ENCODE results near the gene SLC2A9.

SLC2A9 gene

DNA sequence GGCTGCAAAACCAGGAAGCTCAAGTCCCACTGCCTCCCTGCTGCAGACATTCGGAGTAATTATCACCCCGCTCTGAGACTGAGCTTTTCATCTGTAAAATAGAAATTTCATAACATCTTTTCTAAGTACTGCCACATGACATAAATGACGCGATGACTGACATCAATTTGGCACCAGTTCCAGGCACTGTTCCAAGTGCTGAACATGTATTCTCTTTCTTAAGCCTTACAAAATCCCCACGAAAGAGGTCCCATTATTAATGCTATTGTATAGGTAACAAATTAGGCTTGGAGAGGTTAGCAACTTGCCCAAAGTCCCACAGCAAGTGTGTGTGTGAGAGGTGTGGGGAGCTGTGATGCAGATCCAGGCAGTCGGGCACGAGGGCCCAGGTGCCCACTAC, 56.4 kb downstream of the SLC2A9 start:
- TF ChIP-seq GLIS3 (CRISPR knock-in tag; IDR thresholded peaks at IDR 0.05) (no peak), TOX (CRISPR knock-in tag; IDR thresholded peaks at IDR 0.05; ENCODE audit: borderline replicate concordance) (no peak), PPARA (CRISPR knock-in tag; IDR thresholded peaks at IDR 0.05; ENCODE audit: borderline replicate concordance) (no peak), OSR1 (CRISPR knock-in tag; IDR thresholded peaks at IDR 0.05) (no peak), ISL1 (CRISPR knock-in tag; IDR thresholded peaks at IDR 0.05) (no peak), ZNF8 (CRISPR knock-in tag; IDR thresholded peaks at IDR 0.05) (no peak), BACH2 (CRISPR knock-in tag; IDR thresholded peaks at IDR 0.05; ENCODE audit: borderline replicate concordance) (no peak), ZNF70 (CRISPR knock-in tag; IDR thresholded peaks at IDR 0.05) (no peak), ARNTL (CRISPR knock-in tag; IDR thresholded peaks at IDR 0.05; ENCODE audit: borderline replicate concordance, low read depth) (no peak), TCF4 (CRISPR knock-in tag; IDR thresholded peaks at IDR 0.05; ENCODE audit: borderline replicate concordance) (no peak), CSDC2 (CRISPR knock-in tag; IDR thresholded peaks at IDR 0.05) (no peak), ZNF565 (CRISPR knock-in tag; conservative IDR thresholded peaks at IDR 0.05; ENCODE audit: low read depth) (no peak), SNAI2 (CRISPR knock-in tag; IDR thresholded peaks at IDR 0.05) (no peak), ESRRG (CRISPR knock-in tag; IDR thresholded peaks at IDR 0.05) (no peak), ZC3H10 (CRISPR knock-in tag; IDR thresholded peaks at IDR 0.05) (no peak)
- TF ChIP-seq, protein P1, sequence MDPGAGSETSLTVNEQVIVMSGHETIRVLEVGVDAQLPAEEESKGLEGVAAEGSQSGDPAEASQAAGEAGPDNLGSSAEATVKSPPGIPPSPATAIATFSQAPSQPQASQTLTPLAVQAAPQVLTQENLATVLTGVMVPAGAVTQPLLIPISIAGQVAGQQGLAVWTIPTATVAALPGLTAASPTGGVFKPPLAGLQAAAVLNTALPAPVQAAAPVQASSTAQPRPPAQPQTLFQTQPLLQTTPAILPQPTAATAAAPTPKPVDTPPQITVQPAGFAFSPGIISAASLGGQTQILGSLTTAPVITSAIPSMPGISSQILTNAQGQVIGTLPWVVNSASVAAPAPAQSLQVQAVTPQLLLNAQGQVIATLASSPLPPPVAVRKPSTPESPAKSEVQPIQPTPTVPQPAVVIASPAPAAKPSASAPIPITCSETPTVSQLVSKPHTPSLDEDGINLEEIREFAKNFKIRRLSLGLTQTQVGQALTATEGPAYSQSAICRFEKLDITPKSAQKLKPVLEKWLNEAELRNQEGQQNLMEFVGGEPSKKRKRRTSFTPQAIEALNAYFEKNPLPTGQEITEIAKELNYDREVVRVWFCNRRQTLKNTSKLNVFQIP (CRISPR knock-in tag; IDR thresholded peaks at IDR 0.05; ENCODE audit: borderline replicate concordance, low read depth): no peak
- ATAC-seq: no peak

DNA sequence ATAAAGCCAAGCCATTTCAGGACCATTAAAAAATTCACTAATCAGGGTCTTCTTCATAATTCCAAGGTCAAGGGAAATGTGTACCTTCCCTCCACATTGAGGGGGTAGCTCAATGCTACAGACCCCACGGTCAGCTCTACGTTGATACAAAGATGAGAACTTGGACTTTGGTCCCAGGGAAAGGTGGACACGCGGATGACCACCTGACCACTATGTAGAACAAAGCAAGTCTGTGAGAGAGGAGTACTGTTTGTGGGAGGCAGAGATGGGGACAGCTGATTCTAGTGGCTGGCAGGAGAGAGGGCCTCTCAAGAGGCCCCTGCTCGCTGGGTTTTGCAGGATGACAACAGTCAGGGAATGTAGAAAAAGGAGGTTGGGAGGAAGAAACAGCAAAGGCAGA, 58.0 kb downstream of the SLC2A9 start:
- ATAC-seq: no peak
- TF ChIP-seq ZNF70 (CRISPR knock-in tag; IDR thresholded peaks at IDR 0.05): no peak
- TF ChIP-seq ISL1 (CRISPR knock-in tag; IDR thresholded peaks at IDR 0.05): no peak
- TF ChIP-seq ZFP30 (CRISPR knock-in tag; IDR thresholded peaks at IDR 0.05): no peak
- TF ChIP-seq, protein P2, sequence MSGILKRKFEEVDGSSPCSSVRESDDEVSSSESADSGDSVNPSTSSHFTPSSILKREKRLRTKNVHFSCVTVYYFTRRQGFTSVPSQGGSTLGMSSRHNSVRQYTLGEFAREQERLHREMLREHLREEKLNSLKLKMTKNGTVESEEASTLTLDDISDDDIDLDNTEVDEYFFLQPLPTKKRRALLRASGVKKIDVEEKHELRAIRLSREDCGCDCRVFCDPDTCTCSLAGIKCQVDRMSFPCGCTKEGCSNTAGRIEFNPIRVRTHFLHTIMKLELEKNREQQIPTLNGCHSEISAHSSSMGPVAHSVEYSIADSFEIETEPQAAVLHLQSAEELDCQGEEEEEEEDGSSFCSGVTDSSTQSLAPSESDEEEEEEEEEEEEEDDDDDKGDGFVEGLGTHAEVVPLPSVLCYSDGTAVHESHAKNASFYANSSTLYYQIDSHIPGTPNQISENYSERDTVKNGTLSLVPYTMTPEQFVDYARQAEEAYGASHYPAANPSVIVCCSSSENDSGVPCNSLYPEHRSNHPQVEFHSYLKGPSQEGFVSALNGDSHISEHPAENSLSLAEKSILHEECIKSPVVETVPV (CRISPR knock-in tag; IDR thresholded peaks at IDR 0.05): no peak
- no peak for TF ChIP-seq ZFP3 (CRISPR knock-in tag; IDR thresholded peaks at IDR 0.05)
- TF ChIP-seq, protein P3, sequence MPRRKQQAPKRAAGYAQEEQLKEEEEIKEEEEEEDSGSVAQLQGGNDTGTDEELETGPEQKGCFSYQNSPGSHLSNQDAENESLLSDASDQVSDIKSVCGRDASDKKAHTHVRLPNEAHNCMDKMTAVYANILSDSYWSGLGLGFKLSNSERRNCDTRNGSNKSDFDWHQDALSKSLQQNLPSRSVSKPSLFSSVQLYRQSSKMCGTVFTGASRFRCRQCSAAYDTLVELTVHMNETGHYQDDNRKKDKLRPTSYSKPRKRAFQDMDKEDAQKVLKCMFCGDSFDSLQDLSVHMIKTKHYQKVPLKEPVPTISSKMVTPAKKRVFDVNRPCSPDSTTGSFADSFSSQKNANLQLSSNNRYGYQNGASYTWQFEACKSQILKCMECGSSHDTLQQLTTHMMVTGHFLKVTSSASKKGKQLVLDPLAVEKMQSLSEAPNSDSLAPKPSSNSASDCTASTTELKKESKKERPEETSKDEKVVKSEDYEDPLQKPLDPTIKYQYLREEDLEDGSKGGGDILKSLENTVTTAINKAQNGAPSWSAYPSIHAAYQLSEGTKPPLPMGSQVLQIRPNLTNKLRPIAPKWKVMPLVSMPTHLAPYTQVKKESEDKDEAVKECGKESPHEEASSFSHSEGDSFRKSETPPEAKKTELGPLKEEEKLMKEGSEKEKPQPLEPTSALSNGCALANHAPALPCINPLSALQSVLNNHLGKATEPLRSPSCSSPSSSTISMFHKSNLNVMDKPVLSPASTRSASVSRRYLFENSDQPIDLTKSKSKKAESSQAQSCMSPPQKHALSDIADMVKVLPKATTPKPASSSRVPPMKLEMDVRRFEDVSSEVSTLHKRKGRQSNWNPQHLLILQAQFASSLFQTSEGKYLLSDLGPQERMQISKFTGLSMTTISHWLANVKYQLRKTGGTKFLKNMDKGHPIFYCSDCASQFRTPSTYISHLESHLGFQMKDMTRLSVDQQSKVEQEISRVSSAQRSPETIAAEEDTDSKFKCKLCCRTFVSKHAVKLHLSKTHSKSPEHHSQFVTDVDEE (CRISPR knock-in tag; IDR thresholded peaks at IDR 0.05): no peak
- TF ChIP-seq ARNTL (CRISPR knock-in tag; IDR thresholded peaks at IDR 0.05; ENCODE audit: borderline replicate concordance, low read depth): no peak
- no peak for TF ChIP-seq TCF4 (CRISPR knock-in tag; IDR thresholded peaks at IDR 0.05; ENCODE audit: borderline replicate concordance)
- TF ChIP-seq ZNF565 (CRISPR knock-in tag; conservative IDR thresholded peaks at IDR 0.05; ENCODE audit: low read depth): no peak

DNA sequence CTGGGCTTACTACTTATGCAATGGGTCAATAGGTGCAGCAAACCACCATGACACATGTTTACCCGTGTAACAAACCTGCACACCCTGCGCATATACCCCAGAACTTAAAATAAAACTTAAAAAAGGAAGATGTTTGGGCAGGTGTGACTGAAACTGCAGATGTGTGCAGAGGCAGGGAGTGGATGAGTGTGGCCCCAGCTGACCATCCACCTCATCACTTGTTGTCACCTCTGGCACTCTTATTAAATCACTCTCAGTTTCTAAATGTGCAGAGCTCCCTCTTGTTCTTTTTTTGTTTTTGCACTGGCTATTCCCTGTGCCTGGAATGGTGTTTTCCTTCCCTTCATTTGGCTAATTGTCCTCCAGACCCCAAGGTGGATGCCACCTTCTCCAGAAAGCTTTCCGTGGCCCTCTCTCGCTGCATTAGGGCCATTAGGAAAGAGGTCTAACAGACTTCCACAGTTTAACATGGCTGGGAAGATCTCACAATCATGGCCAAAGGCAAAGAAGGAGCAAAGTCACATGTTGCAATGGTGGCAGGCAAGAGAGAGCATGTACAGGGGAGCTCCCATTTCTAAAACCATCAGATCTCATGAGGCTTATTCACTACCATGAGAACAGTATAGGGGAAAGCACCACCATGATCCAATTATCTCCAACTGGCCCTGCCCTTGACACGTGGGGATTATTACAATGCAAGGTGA, 58.5 kb downstream of the SLC2A9 start:
- no peak for ATAC-seq
- TF ChIP-seq, protein P4, sequence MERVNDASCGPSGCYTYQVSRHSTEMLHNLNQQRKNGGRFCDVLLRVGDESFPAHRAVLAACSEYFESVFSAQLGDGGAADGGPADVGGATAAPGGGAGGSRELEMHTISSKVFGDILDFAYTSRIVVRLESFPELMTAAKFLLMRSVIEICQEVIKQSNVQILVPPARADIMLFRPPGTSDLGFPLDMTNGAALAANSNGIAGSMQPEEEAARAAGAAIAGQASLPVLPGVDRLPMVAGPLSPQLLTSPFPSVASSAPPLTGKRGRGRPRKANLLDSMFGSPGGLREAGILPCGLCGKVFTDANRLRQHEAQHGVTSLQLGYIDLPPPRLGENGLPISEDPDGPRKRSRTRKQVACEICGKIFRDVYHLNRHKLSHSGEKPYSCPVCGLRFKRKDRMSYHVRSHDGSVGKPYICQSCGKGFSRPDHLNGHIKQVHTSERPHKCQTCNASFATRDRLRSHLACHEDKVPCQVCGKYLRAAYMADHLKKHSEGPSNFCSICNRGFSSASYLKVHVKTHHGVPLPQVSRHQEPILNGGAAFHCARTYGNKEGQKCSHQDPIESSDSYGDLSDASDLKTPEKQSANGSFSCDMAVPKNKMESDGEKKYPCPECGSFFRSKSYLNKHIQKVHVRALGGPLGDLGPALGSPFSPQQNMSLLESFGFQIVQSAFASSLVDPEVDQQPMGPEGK (CRISPR knock-in tag; IDR thresholded peaks at IDR 0.05; ENCODE audit: borderline replicate concordance): no peak
- TF ChIP-seq ZNF70 (CRISPR knock-in tag; IDR thresholded peaks at IDR 0.05) (no peak), BACH2 (CRISPR knock-in tag; IDR thresholded peaks at IDR 0.05; ENCODE audit: borderline replicate concordance) (no peak), SNAI2 (CRISPR knock-in tag; IDR thresholded peaks at IDR 0.05) (no peak), ZFP3 (CRISPR knock-in tag; IDR thresholded peaks at IDR 0.05) (no peak), ZC3H10 (CRISPR knock-in tag; IDR thresholded peaks at IDR 0.05) (no peak), ZNF8 (CRISPR knock-in tag; IDR thresholded peaks at IDR 0.05) (no peak), ISL1 (CRISPR knock-in tag; IDR thresholded peaks at IDR 0.05) (no peak), ZFP30 (CRISPR knock-in tag; IDR thresholded peaks at IDR 0.05) (no peak)
- TF ChIP-seq, protein P2 (CRISPR knock-in tag; IDR thresholded peaks at IDR 0.05): no peak
